ENCODE data around the gene ABCG1.

The ABCG1 gene

GRCh38 chr21:42239556-42239955 is 20.6 kb downstream of the ABCG1 start:
- Histone ChIP-seq H3K4me1 (ENCODE audit: control insufficient read depth in 1 of 2, insufficient read depth in 2 of 2, low read length in 2 of 2) (peaks cover 12 to 23% of the 10 kb centered on the region in 2 donors), H3K36me3 (ENCODE audit: control insufficient read depth in 1 of 2, insufficient read depth in 2 of 2, low read length in 2 of 2) (no peaks in the 10 kb centered on the region), H3K9ac (ENCODE audit: low read depth in 1 of 2, low read length in 2 of 2) (no peak overlapping the region), H3K4me3 (ENCODE audit: low read depth in 1 of 2, low read length in 2 of 2) (no peak overlapping the region), H3K9me3 (ENCODE audit: control insufficient read depth in 1 of 2, low read length in 2 of 2) (no peaks in the 10 kb centered on the region), H3K27ac (ENCODE audit: low read depth, low read length) (no peak overlapping the region), H3K27me3 (ENCODE audit: control insufficient read depth in 1 of 2, insufficient read depth in 2 of 2, low read length in 2 of 2) (peaks cover 4 to 7% of the 10 kb centered on the region in 2 donors)

- Histone ChIP-seq H3K4me3 (ENCODE audit: low read depth in 1 of 2, low read length in 2 of 2) (no peak overlapping the region), H3K9me3 (ENCODE audit: control insufficient read depth in 1 of 2, low read length in 2 of 2) (no peaks in the 10 kb centered on the region), H3K4me1 (ENCODE audit: control insufficient read depth in 1 of 2, insufficient read depth in 2 of 2, low read length in 2 of 2) (peaks cover 10 to 22% of the 10 kb centered on the region in 2 donors), H3K27me3 (ENCODE audit: control insufficient read depth in 1 of 2, insufficient read depth in 2 of 2, low read length in 2 of 2) (peaks cover 7 to 9% of the 10 kb centered on the region in 2 donors), H3K27ac (ENCODE audit: low read depth, low read length) (no peak overlapping the region), H3K9ac (ENCODE audit: low read depth in 1 of 2, low read length in 2 of 2) (no peak overlapping the region), H3K36me3 (ENCODE audit: control insufficient read depth in 1 of 2, insufficient read depth in 2 of 2, low read length in 2 of 2) (no peaks in the 10 kb centered on the region)
These were observed 21.0 kb downstream of the ABCG1 start for GRCh38 chr21:42239973-42240372.

GRCh38 chr21:42242611-42243010 is 23.7 kb downstream of the ABCG1 start:
- H3K9me3 ChIP-seq (ENCODE audit: control insufficient read depth in 1 of 2, low read length in 2 of 2), result no peaks in the 10 kb centered on the region
- H3K4me3 ChIP-seq (ENCODE audit: low read depth in 1 of 2, low read length in 2 of 2), result no peak overlapping the region
- H3K27me3 ChIP-seq (ENCODE audit: control insufficient read depth in 1 of 2, insufficient read depth in 2 of 2, low read length in 2 of 2), result peaks cover 8 to 12% of the 10 kb centered on the region in 2 donors
- H3K4me1 ChIP-seq (ENCODE audit: control insufficient read depth in 1 of 2, insufficient read depth in 2 of 2, low read length in 2 of 2), result peaks cover 1 to 2% of the 10 kb centered on the region in 2 donors
- no peaks in the 10 kb centered on the region for H3K36me3 ChIP-seq (ENCODE audit: control insufficient read depth in 1 of 2, insufficient read depth in 2 of 2, low read length in 2 of 2)
- no peak overlapping the region for H3K9ac ChIP-seq (ENCODE audit: low read depth in 1 of 2, low read length in 2 of 2)
- no peak overlapping the region for H3K27ac ChIP-seq (ENCODE audit: low read depth, low read length)

- H3K27ac ChIP-seq (ENCODE audit: low read depth, low read length), result no peak overlapping the region
- peaks cover 8 to 12% of the 10 kb centered on the region in 2 donors for H3K27me3 ChIP-seq (ENCODE audit: control insufficient read depth in 1 of 2, insufficient read depth in 2 of 2, low read length in 2 of 2)
- no peaks in the 10 kb centered on the region for H3K4me1 ChIP-seq (ENCODE audit: control insufficient read depth in 1 of 2, insufficient read depth in 2 of 2, low read length in 2 of 2)
- no peaks in the 10 kb centered on the region for H3K9me3 ChIP-seq (ENCODE audit: control insufficient read depth in 1 of 2, low read length in 2 of 2)
- no peaks in the 10 kb centered on the region for H3K36me3 ChIP-seq (ENCODE audit: control insufficient read depth in 1 of 2, insufficient read depth in 2 of 2, low read length in 2 of 2)
- no peak overlapping the region for H3K4me3 ChIP-seq (ENCODE audit: low read depth in 1 of 2, low read length in 2 of 2)
- H3K9ac ChIP-seq (ENCODE audit: low read depth in 1 of 2, low read length in 2 of 2), result no peak overlapping the region
These were observed 24.1 kb downstream of the ABCG1 start for GRCh38 chr21:42243026-42243425.

- Histone ChIP-seq H3K27ac (ENCODE audit: low read depth, low read length) (no peak overlapping the region), H3K9ac (ENCODE audit: low read depth in 1 of 2, low read length in 2 of 2) (no peak overlapping the region)
These were observed 26.6 kb downstream of the ABCG1 start for GRCh38 chr21:42245331-42246193.

GRCh38 chr21:42247716-42248115 is 28.8 kb downstream of the ABCG1 start:
- no peak overlapping the region for H3K27ac ChIP-seq (ENCODE audit: low read depth, low read length)
- H3K4me3 ChIP-seq (ENCODE audit: low read depth in 1 of 2, low read length in 2 of 2), result no peak overlapping the region
- H3K4me1 ChIP-seq (ENCODE audit: control insufficient read depth in 1 of 2, insufficient read depth in 2 of 2, low read length in 2 of 2), result no peaks in the 10 kb centered on the region
- H3K9ac ChIP-seq (ENCODE audit: low read depth in 1 of 2, low read length in 2 of 2), result no peak overlapping the region
- peaks cover 8 to 12% of the 10 kb centered on the region in 2 donors for H3K27me3 ChIP-seq (ENCODE audit: control insufficient read depth in 1 of 2, insufficient read depth in 2 of 2, low read length in 2 of 2)
- no peaks in the 10 kb centered on the region for H3K36me3 ChIP-seq (ENCODE audit: control insufficient read depth in 1 of 2, insufficient read depth in 2 of 2, low read length in 2 of 2)
- H3K9me3 ChIP-seq (ENCODE audit: control insufficient read depth in 1 of 2, low read length in 2 of 2), result no peaks in the 10 kb centered on the region

More at GRCh38 chr21:42245331-42246193, 26.6 kb downstream of the ABCG1 start:
- Histone ChIP-seq H3K4me1 (ENCODE audit: control insufficient read depth in 1 of 2, insufficient read depth in 2 of 2, low read length in 2 of 2) (no peaks in the 10 kb centered on the region), H3K9me3 (ENCODE audit: control insufficient read depth in 1 of 2, low read length in 2 of 2) (no peaks in the 10 kb centered on the region), H3K36me3 (ENCODE audit: control insufficient read depth in 1 of 2, insufficient read depth in 2 of 2, low read length in 2 of 2) (no peaks in the 10 kb centered on the region), H3K4me3 (ENCODE audit: low read depth in 1 of 2, low read length in 2 of 2) (no peak overlapping the region), H3K27me3 (ENCODE audit: control insufficient read depth in 1 of 2, insufficient read depth in 2 of 2, low read length in 2 of 2) (peaks cover 8 to 12% of the 10 kb centered on the region in 2 donors)

- H3K27me3 ChIP-seq (ENCODE audit: control insufficient read depth in 1 of 2, insufficient read depth in 2 of 2, low read length in 2 of 2), result peaks cover 8 to 12% of the 10 kb centered on the region in 2 donors
- no peak overlapping the region for H3K27ac ChIP-seq (ENCODE audit: low read depth, low read length)
- no peaks in the 10 kb centered on the region for H3K4me1 ChIP-seq (ENCODE audit: control insufficient read depth in 1 of 2, insufficient read depth in 2 of 2, low read length in 2 of 2)
- no peaks in the 10 kb centered on the region for H3K36me3 ChIP-seq (ENCODE audit: control insufficient read depth in 1 of 2, insufficient read depth in 2 of 2, low read length in 2 of 2)
- no peaks in the 10 kb centered on the region for H3K9me3 ChIP-seq (ENCODE audit: control insufficient read depth in 1 of 2, low read length in 2 of 2)
- H3K9ac ChIP-seq (ENCODE audit: low read depth in 1 of 2, low read length in 2 of 2), result no peak overlapping the region
- no peak overlapping the region for H3K4me3 ChIP-seq (ENCODE audit: low read depth in 1 of 2, low read length in 2 of 2)
These were observed 29.3 kb downstream of the ABCG1 start for GRCh38 chr21:42248241-42248640.

- H3K4me3 ChIP-seq (ENCODE audit: low read depth in 1 of 2, low read length in 2 of 2), result no peak overlapping the region
- no peak overlapping the region for H3K27ac ChIP-seq (ENCODE audit: low read depth, low read length)
- peaks cover 8 to 12% of the 10 kb centered on the region in 2 donors for H3K27me3 ChIP-seq (ENCODE audit: control insufficient read depth in 1 of 2, insufficient read depth in 2 of 2, low read length in 2 of 2)
- no peak overlapping the region for H3K9ac ChIP-seq (ENCODE audit: low read depth in 1 of 2, low read length in 2 of 2)
- no peaks in the 10 kb centered on the region for H3K4me1 ChIP-seq (ENCODE audit: control insufficient read depth in 1 of 2, insufficient read depth in 2 of 2, low read length in 2 of 2)
- no peaks in the 10 kb centered on the region for H3K36me3 ChIP-seq (ENCODE audit: control insufficient read depth in 1 of 2, insufficient read depth in 2 of 2, low read length in 2 of 2)
- no peaks in the 10 kb centered on the region for H3K9me3 ChIP-seq (ENCODE audit: control insufficient read depth in 1 of 2, low read length in 2 of 2)
These were observed 30.1 kb downstream of the ABCG1 start for GRCh38 chr21:42248783-42249597.

GRCh38 chr21:42250422-42251403 is 31.8 kb downstream of the ABCG1 start:
- Histone ChIP-seq H3K27me3 (ENCODE audit: control insufficient read depth in 1 of 2, insufficient read depth in 2 of 2, low read length in 2 of 2) (peaks cover 0 to 4% of the 10 kb centered on the region in 2 donors), H3K9ac (ENCODE audit: low read depth in 1 of 2, low read length in 2 of 2) (no peak overlapping the region), H3K9me3 (ENCODE audit: control insufficient read depth in 1 of 2, low read length in 2 of 2) (no peaks in the 10 kb centered on the region), H3K4me3 (ENCODE audit: low read depth in 1 of 2, low read length in 2 of 2) (no peak overlapping the region), H3K4me1 (ENCODE audit: control insufficient read depth in 1 of 2, insufficient read depth in 2 of 2, low read length in 2 of 2) (no peaks in the 10 kb centered on the region), H3K27ac (ENCODE audit: low read depth, low read length) (no peak overlapping the region), H3K36me3 (ENCODE audit: control insufficient read depth in 1 of 2, insufficient read depth in 2 of 2, low read length in 2 of 2) (no peaks in the 10 kb centered on the region)

Measured in duodenal mucosa (tissue), 2 donors.